Ramos (cell line): Measurements from ENCODE around the gene FYB2.
"Not testable (repeated sequence)": the region's sequence is repeated elsewhere in the genome, so short reads cannot be mapped to it uniquely, and the experiment has no call there.

Experiments
- in situ Hi-C: fragments of 300-500 bp; cut with MboI; formaldehyde crosslinking; loops from one replicate; pipeline ENCODE4 v1.14.3; 2022; ENCODE audit warnings: low sequenced_read_pairs; ENCODE audit not compliant: unreplicated experiment

FYB2 gene

GRCh38 chr1:56799605-56800400 is 19.4 kb downstream of the FYB2 start:
- in situ Hi-C loops = no loop called here

GRCh38 chr1:56798053-56798471 is 21.1 kb downstream of the FYB2 start:
- in situ Hi-C loops = no loop called here

GRCh38 chr1:56797065-56797685 is 22.0 kb downstream of the FYB2 start:
- in situ Hi-C loops = no loop called here

- in situ Hi-C loops = no loop called here
Observed at GRCh38 chr1:56795870-56796269, 23.3 kb downstream of the FYB2 start.

GRCh38 chr1:56790036-56790435 is 29.2 kb downstream of the FYB2 start:
- in situ Hi-C loops = no loop called here

GRCh38 chr1:56788588-56788987 is 30.6 kb downstream of the FYB2 start:
- in situ Hi-C loops = no loop called here

GRCh38 chr1:56788102-56788501 is 31.1 kb downstream of the FYB2 start:
- in situ Hi-C loops = no loop called here

GRCh38 chr1:56787330-56787729 is 31.9 kb downstream of the FYB2 start:
- in situ Hi-C loops = no loop called here

GRCh38 chr1:56782773-56783172 is 36.4 kb downstream of the FYB2 start:
- in situ Hi-C loops = no loop called here

- in situ Hi-C loops = no loop called here
Observed at GRCh38 chr1:56780826-56781225, 38.4 kb downstream of the FYB2 start.

- in situ Hi-C loops = no loop called here
Observed at GRCh38 chr1:56780128-56780750, 39.0 kb downstream of the FYB2 start.

GRCh38 chr1:56777972-56778371 is 41.2 kb downstream of the FYB2 start:
- in situ Hi-C loops = no loop called here

- in situ Hi-C loops = not testable (repeated sequence)
Observed at GRCh38 chr1:56774732-56775131, 44.5 kb downstream of the FYB2 start.

- in situ Hi-C loops = no loop called here
Observed at GRCh38 chr1:56774067-56774609, 45.1 kb downstream of the FYB2 start.

GRCh38 chr1:56773341-56774066 is 45.7 kb downstream of the FYB2 start:
- in situ Hi-C loops = no loop called here

GRCh38 chr1:56771717-56772116 is 47.5 kb downstream of the FYB2 start:
- in situ Hi-C loops = no loop called here

GRCh38 chr1:56758794-56759193 is 60.4 kb downstream of the FYB2 start:
- in situ Hi-C loops = no loop called here

GRCh38 chr1:56758135-56758534 is 61.1 kb downstream of the FYB2 start:
- in situ Hi-C loops = no loop called here

GRCh38 chr1:56755911-56756310 is 63.3 kb downstream of the FYB2 start:
- in situ Hi-C loops = no loop called here

- in situ Hi-C loops = no loop called here
Observed at GRCh38 chr1:56754708-56755479, 64.3 kb downstream of the FYB2 start.
